ENCODE data around the gene CCDC190.

Gene CCDC190

GRCh38 chr1:162846256-162847212, 14.4 kb downstream of the CCDC190 start:
- no peak for DNase-seq (ENCODE audit: extremely low spot score)
- TF ChIP-seq, protein P1, sequence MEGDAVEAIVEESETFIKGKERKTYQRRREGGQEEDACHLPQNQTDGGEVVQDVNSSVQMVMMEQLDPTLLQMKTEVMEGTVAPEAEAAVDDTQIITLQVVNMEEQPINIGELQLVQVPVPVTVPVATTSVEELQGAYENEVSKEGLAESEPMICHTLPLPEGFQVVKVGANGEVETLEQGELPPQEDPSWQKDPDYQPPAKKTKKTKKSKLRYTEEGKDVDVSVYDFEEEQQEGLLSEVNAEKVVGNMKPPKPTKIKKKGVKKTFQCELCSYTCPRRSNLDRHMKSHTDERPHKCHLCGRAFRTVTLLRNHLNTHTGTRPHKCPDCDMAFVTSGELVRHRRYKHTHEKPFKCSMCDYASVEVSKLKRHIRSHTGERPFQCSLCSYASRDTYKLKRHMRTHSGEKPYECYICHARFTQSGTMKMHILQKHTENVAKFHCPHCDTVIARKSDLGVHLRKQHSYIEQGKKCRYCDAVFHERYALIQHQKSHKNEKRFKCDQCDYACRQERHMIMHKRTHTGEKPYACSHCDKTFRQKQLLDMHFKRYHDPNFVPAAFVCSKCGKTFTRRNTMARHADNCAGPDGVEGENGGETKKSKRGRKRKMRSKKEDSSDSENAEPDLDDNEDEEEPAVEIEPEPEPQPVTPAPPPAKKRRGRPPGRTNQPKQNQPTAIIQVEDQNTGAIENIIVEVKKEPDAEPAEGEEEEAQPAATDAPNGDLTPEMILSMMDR (IDR thresholded peaks at IDR 0.05; ENCODE audit: control extremely low read depth, extremely low read depth, low read depth, missing control alignments) = no peak
- POLR2A ChIA-PET = no interaction called here
- CTCF ChIA-PET = interaction anchor here (0.7 to 5.0 kb wide), 6 partner anchors 8 to 330 kb away, joined by 3 to 46 read pairs (median 8); no protein-coding TSS in a partner anchor

DNA sequence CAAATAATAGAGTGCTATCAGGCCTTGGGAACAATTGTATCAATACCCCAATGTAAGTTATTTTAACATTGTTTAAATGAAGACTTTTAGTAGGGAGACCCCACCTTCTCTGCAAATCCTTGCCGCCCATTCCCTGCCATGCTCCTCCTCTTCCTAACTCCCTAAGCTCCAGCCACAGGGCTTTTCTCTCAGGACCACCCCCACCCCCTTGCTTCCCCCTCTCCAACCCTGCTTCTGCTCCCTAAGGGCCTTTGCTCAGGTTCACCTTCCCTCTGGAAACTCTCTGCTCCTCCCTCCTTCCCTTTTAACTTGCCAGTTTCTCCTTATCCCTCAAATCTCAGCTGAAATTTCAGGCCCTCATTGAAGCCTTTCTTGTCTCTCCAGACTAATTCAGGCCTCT, 16.8 kb downstream of the CCDC190 start:
- no peak for DNase-seq (ENCODE audit: extremely low spot score)
- TF ChIP-seq, protein P1 (IDR thresholded peaks at IDR 0.05; ENCODE audit: control extremely low read depth, extremely low read depth, low read depth, missing control alignments) = no peak
- CTCF ChIA-PET = interaction anchor here (0.9 kb wide), 1 partner anchor 10 kb away, joined by 3 read pairs; no protein-coding TSS in a partner anchor
- POLR2A ChIA-PET = no interaction called here

DNA sequence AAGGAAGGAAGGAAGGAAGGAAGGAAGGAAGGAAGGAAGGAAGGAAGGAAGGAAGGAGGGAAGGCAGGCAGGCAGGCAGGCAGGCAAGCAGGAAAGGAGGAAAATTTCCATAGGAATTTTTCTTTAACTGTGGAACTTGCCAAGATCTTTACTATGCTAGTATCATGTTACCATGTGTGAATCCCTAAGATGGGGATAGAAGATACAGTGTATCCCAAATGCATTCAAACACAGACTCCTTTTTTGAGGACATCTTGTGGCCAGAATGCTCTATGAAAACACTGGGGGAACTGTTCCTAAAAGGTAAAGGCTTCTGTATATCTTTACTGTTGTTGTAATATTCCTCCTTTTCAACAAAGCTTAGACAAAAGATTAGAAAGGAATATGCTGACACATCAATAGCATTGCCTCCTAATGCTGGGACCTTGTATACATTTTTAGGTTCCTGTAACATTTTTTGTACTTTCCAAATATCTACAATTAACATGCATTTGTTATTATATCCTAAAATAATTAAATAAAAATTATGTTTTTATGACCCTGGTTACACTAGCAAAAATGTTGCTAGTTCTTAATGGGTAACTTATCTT, 20.6 kb downstream of the CCDC190 start:
- CTCF ChIA-PET = no interaction called here
- POLR2A ChIA-PET = no interaction called here
- DNase-seq (ENCODE audit: extremely low spot score) = no peak
- TF ChIP-seq, protein P1 (IDR thresholded peaks at IDR 0.05; ENCODE audit: control extremely low read depth, extremely low read depth, low read depth, missing control alignments) = no peak

GRCh38 chr1:162838863-162839262, 22.1 kb downstream of the CCDC190 start:
- ChIA-PET CTCF (no interaction called here), POLR2A (no interaction called here)
- no peak for DNase-seq (ENCODE audit: extremely low spot score)
- TF ChIP-seq, protein P1 (IDR thresholded peaks at IDR 0.05; ENCODE audit: control extremely low read depth, extremely low read depth, low read depth, missing control alignments) = no peak

- peak; percentile 46 for DNase-seq (ENCODE audit: extremely low spot score)
- TF ChIP-seq, protein P1 (IDR thresholded peaks at IDR 0.05; ENCODE audit: control extremely low read depth, extremely low read depth, low read depth, missing control alignments) = no peak
- CTCF ChIA-PET = interaction anchor here (0.8 to 3.5 kb wide), 4 partner anchors 12 to 222 kb away, joined by 3 to 19 read pairs (median 10); no protein-coding TSS in a partner anchor
- POLR2A ChIA-PET = no interaction called here
Measured at GRCh38 chr1:162835157-162835899, 25.6 kb downstream of the CCDC190 start.

DNA sequence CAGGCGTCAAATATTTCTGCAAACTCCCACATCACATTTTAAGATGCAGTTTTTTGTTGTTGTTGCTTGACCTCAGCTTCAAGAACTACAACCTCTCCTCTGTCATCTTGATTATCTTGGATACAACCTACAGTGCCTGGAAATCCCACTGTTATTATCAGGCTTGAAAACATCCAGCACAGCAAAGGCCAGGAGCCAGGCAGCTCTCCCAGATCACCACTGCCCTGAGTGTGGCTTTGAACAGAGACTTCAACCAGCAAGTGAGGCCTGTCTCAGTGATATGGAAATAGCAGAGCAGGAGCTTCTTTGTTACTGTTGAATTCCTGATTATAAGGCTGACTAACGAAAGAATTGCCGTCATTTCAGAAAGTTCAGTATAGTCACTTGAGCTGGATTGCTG, 28.5 kb downstream of the CCDC190 start:
- DNase-seq (ENCODE audit: extremely low spot score) = no peak
- CTCF ChIA-PET = interaction anchor here (1.2 to 1.8 kb wide), 3 partner anchors 10 to 25 kb away, joined by 5 to 6 read pairs (median 5); no protein-coding TSS in a partner anchor
- TF ChIP-seq, protein P1 (IDR thresholded peaks at IDR 0.05; ENCODE audit: control extremely low read depth, extremely low read depth, low read depth, missing control alignments) = no peak
- POLR2A ChIA-PET = no interaction called here
